Loucy (cell line): ENCODE data around the gene PRKD3.

ENCODE experiments used
- H2AFZ ChIP-seq: fragments of 200-600 bp; sonication (generic); 2 replicates; pipeline ENCODE4 v1.6.0; 2016; ENCODE audit warnings: antibody characterized with exemption, mild to moderate bottlenecking, low read length, moderate library complexity
- H3F3A ChIP-seq: fragments of 200-600 bp; 2 replicates; pipeline ENCODE4 v1.6.0; 2016; ENCODE audit warnings: antibody characterized with exemption, low read depth, mild to moderate bottlenecking
- H3K27me3 ChIP-seq: fragments of 200-600 bp; sonication (generic); 2 replicates; pipeline ENCODE4 v1.6.1; 2014; ENCODE audit warnings: low read length, mild to moderate bottlenecking; ENCODE audit not compliant: insufficient read depth, poor library complexity, severe bottlenecking
- H3K36me3 ChIP-seq: fragments of 200-600 bp; sonication (generic); 2 replicates; pipeline ENCODE4 v1.6.1; 2016; ENCODE audit warnings: low read length; ENCODE audit not compliant: insufficient read depth
- H3K4me1 ChIP-seq: fragments of 200-600 bp; sonication (generic); 2 replicates; pipeline ENCODE4 v1.5.1; 2014; ENCODE audit warnings: low read length, mild to moderate bottlenecking; ENCODE audit not compliant: insufficient read depth, poor library complexity, severe bottlenecking
- H3K4me2 ChIP-seq: fragments of 200-600 bp; sonication (generic); 2 replicates; pipeline ENCODE4 v1.6.0; 2014; ENCODE audit warnings: antibody characterized with exemption, low read length, low read depth, mild to moderate bottlenecking; ENCODE audit not compliant: poor library complexity, severe bottlenecking
- H3K4me3 ChIP-seq: fragments of 200-600 bp; sonication (generic); 2 replicates; pipeline ENCODE4 v1.5.1; 2014; ENCODE audit warnings: low read length, mild to moderate bottlenecking, mixed read lengths; ENCODE audit not compliant: poor library complexity, severe bottlenecking
- H3K79me2 ChIP-seq: fragments of 200-600 bp; sonication (generic); 2 replicates; pipeline ENCODE4 v1.6.1; 2014; ENCODE audit warnings: low read length; ENCODE audit not compliant: insufficient read depth
- H3K9ac ChIP-seq: fragments of 200-600 bp; sonication (generic); 2 replicates; pipeline ENCODE4 v1.6.0; 2014; ENCODE audit warnings: mild to moderate bottlenecking, low read depth, low read length, moderate library complexity; ENCODE audit not compliant: poor library complexity, severe bottlenecking
- H3K9me2 ChIP-seq: fragments of 200-600 bp; sonication (generic); replicated peaks from 2 replicates; pipeline ENCODE4 v1.6.1; 2016; ENCODE audit warnings: low read depth, low read length, mixed read lengths
- H3K9me3 ChIP-seq: fragments of 200-600 bp; sonication (generic); 2 replicates; pipeline ENCODE4 v1.6.1; 2014; ENCODE audit warnings: mild to moderate bottlenecking, antibody characterized with exemption, low read length, low read depth; ENCODE audit not compliant: insufficient read depth
- H4K20me1 ChIP-seq: fragments of 200-600 bp; sonication (generic); 2 replicates; pipeline ENCODE4 v1.6.0; 2014; ENCODE audit warnings: antibody characterized with exemption, low read length, mild to moderate bottlenecking; ENCODE audit not compliant: insufficient read depth, poor library complexity, severe bottlenecking
- CTCF ChIP-seq: fragments of 200-600 bp; sonication (generic); conservative IDR thresholded peaks from 2 replicates; pipeline ENCODE4 v1.5.1; 2014; ENCODE audit warnings: mild to moderate bottlenecking, antibody characterized with exemption, low read length
- EZH2phosphoT487 ChIP-seq: fragments of 200-600 bp; IDR thresholded peaks from 2 replicates; pipeline ENCODE4 v1.6.1; 2018; ENCODE audit warnings: antibody characterized with exemption, mild to moderate bottlenecking, moderate library complexity, borderline replicate concordance

Gene PRKD3

DNA sequence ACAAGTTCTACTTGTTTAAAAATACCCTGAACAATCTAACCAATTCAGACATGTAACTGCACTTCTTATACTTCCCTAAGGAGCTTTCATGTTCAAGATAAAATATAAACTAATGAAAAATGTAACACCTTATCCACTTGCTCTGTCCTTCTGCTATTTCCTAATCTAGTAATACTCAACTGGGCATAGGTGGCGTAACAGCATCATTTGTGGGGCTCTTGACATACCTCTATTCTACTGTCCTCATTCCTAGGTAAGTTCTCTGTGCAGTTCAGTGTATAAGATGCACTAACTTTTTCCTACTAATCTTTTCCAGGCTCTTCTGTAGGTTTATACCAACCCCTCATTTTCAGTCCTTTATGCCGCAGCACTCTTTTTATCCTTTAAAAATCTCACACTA, 36.7 kb downstream of the PRKD3 start:
- Histone ChIP-seq H3K9me3 (no peaks in the 10 kb centered on the region), H3K27me3 (no peaks in the 10 kb centered on the region), H3K79me2 (no peaks in the 10 kb centered on the region), H3F3A (no peaks in the 10 kb centered on the region), H3K4me2 (no peak overlapping the region), H3K36me3 (peaks cover 74% of the 10 kb centered on the region), H4K20me1 (no peaks in the 10 kb centered on the region), H3K4me3 (no peak overlapping the region), H2AFZ (no peak overlapping the region), H3K9me2 (no peaks in the 10 kb centered on the region), H3K4me1 (no peaks in the 10 kb centered on the region), H3K9ac (no peak overlapping the region)
- TF ChIP-seq CTCF (no peak), EZH2phosphoT487 (no peak)

GRCh38 chr2:37284381-37284780, 40.3 kb downstream of the PRKD3 start:
- no peaks in the 10 kb centered on the region for H4K20me1 ChIP-seq
- H3K27me3 ChIP-seq: no peaks in the 10 kb centered on the region
- H3K9me2 ChIP-seq: no peaks in the 10 kb centered on the region
- H2AFZ ChIP-seq: no peak overlapping the region
- no peaks in the 10 kb centered on the region for H3K9me3 ChIP-seq
- no peak for TF ChIP-seq EZH2phosphoT487
- no peak for TF ChIP-seq CTCF
- H3K4me2 ChIP-seq: no peak overlapping the region
- H3K4me3 ChIP-seq: no peak overlapping the region
- no peaks in the 10 kb centered on the region for H3F3A ChIP-seq
- no peaks in the 10 kb centered on the region for H3K4me1 ChIP-seq
- no peaks in the 10 kb centered on the region for H3K79me2 ChIP-seq
- H3K9ac ChIP-seq: no peak overlapping the region
- peaks cover 77% of the 10 kb centered on the region for H3K36me3 ChIP-seq

- no peaks in the 10 kb centered on the region for H3F3A ChIP-seq
- H3K4me2 ChIP-seq: no peak overlapping the region
- H3K4me1 ChIP-seq: no peaks in the 10 kb centered on the region
- H3K9ac ChIP-seq: no peak overlapping the region
- H3K9me2 ChIP-seq: no peaks in the 10 kb centered on the region
- H3K36me3 ChIP-seq: peaks cover 76% of the 10 kb centered on the region
- TF ChIP-seq CTCF (no peak), EZH2phosphoT487 (no peak)
- no peaks in the 10 kb centered on the region for H3K9me3 ChIP-seq
- no peaks in the 10 kb centered on the region for H4K20me1 ChIP-seq
- no peak overlapping the region for H3K4me3 ChIP-seq
- H3K27me3 ChIP-seq: no peaks in the 10 kb centered on the region
- H3K79me2 ChIP-seq: no peaks in the 10 kb centered on the region
- H2AFZ ChIP-seq: no peak overlapping the region
Observed at GRCh38 chr2:37283207-37283606, 41.4 kb downstream of the PRKD3 start.
